CD4-positive, alpha-beta T cell treated with Interleukin-15 for 1 hour (primary cell): ENCODE results near the gene CCL8.

Source experiments
- DNase-seq: peaks from one replicate; pipeline ENCODE4 v3.0.0-alpha.2; 2020

Gene CCL8

GRCh38 chr17:34368196-34368945 is 49.1 kb downstream of the CCL8 start:
- DNase-seq: no peak

GRCh38 chr17:34368946-34369500 is 49.8 kb downstream of the CCL8 start:
- DNase-seq: no peak

- no peak for DNase-seq
Measured at GRCh38 chr17:34369571-34369970, 50.3 kb downstream of the CCL8 start.

DNA sequence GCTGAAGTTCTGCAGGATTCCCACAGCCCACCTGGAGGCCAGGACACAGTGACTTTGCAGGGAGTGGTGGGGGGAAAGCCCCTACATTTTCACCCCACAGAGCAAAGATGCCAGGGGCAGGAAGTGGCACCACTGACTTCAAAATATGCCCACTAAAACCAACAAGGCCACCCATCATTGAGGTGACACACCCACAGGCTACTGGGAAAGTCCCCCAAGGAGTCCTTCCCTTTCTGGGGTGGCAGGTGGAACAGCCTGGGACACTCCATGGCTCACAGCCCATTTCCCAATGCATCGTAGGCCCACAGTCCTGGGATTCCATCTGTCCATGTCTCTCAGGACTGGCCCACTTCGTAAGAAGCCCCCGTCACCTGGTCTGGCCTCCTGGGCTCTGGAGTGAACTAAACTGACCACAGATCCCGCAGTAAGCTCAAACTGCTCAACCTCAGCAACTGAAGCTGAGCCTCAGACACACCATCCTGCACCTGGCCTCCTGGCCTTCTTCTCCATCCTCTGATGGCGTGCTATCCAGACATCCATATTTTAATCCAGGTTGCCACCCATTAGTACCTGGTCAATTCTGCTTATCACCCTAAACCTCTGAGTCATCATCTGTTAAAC is 51.3 kb downstream of the CCL8 start:
- no peak for DNase-seq

DNA sequence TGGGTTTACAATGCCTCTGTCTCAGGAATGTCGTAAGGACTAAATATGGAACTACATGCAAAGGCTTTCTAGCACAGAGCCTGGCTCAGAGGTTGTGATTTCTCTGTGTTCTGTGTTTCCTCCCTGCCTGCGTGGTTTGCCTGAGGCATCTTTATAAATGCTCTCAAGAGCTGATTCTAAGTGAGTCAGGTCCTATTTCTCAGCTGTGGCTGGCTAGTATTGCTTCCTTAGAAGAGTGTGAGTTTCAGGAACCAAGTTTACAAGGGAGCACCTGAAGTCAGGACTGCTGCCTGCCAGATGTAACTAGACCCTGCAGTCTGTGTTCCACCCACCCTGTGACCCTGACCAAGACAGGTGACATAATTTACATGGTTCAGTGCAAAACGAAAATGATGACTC is 51.8 kb downstream of the CCL8 start:
- DNase-seq: no peak
